ELR (cell line): ENCODE measurements around the gene SLC25A48.
"Not testable (repeated sequence)": the region's sequence is repeated elsewhere in the genome, so short reads cannot be mapped to it uniquely, and the experiment has no call there.

Experiments
- DNase-seq: peaks from one replicate; pipeline ENCODE4 v3.0.0-alpha.2; 2015; ENCODE audit warnings: low read depth

Gene SLC25A48

DNA sequence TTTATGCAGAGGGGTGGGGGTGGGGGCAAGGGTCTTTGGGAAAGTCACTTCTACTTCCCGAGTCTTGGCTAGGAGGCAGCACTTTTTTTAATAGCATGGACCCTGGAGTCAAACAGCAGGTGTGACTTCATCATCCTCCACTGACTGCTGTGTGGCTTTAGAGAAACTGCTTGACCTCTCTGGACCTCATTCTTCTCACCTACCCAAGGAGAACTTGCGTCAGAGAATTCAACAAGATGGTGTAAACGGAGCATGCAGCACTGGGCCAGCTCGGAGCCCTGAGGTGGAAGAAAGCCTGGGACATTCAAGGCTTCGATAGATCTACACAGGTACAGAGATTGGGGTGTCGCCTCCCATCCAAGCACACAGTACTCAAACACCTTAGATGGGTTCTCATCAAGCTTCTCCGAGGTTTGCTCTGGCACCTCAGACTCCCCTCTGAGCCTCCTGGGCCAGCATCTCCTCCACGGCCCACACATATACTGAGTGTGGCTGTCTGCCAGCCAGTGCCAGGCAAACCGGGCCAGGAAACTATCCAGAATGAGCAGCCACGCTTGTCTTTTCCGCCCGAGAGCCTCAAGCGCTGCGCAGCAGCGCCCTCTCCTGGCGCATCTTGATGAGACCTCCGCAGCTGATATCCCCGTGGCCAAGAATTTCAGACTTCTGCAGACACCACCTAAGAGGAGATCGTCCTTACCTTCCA, 4.6 kb upstream of the SLC25A48 start:
- peak; percentile 69 for DNase-seq

DNA sequence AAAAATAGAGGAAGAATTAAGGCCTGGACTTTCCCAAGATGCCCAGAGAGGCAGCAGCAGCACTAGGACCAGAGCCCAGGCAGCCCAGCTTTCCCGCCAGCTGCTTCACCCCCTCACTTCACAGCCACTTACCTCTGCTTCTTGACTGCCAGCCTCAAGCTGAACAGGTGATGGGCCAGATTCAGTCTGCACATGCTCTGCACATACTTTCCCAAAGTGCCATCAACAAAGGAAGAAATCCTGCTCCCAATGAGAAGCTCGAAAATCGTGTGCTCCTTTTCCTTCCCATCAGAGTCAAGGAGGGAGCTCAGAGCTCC, 4.1 kb upstream of the SLC25A48 start:
- DNase-seq = no peak

DNA sequence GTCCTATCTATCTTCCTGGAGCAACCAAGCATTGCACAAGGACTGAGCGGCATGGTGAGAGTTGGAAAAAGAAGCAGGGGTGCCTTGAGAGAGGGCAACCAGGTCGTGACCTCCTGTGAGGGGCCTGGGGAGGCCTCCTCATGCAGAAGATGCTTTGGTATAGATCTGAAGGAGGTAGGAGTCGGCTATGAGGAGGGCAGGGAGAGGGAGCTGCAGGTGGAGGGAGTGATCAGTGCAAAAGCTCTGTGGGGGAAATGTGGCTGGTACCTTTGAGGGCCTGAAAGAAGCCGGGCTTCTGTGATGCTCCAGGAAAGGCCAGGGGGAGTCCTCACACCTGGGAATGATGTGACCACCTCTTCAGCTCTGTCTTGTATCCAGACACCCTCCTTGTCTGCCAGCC, 3.6 kb upstream of the SLC25A48 start:
- DNase-seq = no peak

DNA sequence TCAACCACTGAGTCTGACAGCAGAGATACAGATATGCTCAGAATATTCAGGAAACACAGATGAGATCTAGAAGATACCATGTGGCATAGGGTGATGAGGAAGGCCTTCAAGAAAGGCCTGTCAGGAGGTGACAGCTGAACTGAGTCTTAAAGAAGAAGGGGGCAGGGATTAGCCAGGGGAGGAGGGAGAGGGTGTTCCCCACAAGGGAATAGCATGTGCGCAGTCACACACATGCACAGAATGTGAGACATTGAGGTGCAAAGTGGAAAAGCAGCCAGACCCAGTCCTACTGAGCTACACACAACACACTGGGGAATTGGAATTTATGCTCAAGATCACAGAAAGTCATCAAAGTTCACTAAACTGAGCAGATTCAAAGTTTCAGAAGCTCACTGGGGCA, 3.0 kb upstream of the SLC25A48 start:
- no peak for DNase-seq

DNA sequence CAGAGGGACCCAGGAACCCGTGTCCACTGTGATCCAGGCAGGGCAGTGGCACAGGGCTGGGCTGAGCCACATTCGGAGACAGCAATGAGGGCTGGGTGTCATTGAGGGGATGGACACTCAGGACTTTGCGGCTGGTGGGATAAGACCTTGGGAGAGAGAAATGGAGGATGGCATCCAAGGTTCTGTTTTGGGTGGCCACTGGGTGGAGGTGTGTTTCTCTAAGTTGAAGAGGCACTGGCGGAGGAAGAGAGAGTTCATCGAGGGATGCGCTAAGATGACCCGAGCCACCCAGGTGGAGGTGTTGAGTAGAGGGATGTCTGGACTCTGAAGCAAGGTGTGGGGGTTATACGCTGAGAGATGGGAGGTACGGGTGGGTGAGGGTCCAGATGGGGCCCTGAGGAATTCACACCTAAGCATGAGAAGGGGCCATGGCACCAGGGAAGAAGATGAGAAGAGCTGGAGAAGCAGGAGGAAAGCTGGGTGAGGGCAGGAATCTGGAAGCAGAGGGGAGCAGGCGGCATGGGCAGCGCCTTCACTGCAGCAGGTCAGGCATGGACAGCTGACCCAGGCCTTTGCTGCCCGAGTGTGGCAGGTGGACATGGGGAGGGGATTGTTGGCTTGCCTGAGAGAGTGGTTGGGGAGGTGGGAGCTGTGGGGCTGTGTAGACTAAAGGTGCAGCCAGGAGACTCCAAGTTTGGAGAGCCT, 2.5 kb upstream of the SLC25A48 start:
- no peak for DNase-seq

DNA sequence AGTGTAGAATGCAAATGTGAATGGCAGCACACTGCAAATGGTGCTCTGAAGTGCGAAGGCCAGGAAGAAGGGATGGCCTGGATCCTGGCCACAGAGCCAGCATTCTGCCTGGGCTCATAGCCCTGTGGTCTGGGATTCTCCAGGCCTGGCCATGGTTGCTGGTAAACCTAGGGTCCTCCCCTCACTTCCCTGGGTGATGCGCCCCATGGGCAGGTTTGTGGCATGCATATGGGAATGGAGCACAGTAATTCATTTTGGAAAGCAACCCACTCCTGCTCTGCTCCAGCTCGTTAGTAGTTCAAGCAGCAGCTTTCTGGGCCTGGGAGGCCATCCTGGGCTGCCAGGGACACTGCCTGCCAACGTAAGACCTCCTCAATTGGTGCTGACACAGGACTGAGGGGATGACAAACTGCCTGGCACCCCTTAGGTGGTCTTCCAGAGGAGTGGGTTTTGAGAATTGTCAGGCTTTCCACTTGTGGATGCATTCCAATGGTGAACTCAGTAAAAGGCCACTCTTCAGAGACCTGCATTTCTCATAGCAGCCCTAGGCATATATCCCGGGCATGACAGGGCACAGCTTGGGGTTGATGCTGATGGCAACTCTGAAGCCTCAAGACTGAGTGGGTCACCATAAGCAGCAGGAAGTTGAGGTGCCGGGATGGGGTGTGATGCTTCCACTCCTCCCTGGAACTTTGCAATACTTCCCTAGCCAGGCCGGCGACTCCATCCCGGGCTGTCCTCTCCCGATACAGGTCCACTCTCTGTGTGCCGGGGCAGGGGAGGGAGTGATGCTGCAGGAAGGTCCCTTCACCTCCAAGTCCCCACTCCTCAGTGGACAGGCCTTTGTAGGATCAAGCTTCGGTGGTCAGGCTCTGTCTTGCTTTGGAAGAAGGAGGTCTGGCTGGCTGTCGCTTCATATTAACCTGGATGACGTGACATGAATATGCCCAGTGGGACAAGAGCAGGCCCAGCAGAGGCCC, 1.2 kb upstream of the SLC25A48 start:
- no peak for DNase-seq

DNA sequence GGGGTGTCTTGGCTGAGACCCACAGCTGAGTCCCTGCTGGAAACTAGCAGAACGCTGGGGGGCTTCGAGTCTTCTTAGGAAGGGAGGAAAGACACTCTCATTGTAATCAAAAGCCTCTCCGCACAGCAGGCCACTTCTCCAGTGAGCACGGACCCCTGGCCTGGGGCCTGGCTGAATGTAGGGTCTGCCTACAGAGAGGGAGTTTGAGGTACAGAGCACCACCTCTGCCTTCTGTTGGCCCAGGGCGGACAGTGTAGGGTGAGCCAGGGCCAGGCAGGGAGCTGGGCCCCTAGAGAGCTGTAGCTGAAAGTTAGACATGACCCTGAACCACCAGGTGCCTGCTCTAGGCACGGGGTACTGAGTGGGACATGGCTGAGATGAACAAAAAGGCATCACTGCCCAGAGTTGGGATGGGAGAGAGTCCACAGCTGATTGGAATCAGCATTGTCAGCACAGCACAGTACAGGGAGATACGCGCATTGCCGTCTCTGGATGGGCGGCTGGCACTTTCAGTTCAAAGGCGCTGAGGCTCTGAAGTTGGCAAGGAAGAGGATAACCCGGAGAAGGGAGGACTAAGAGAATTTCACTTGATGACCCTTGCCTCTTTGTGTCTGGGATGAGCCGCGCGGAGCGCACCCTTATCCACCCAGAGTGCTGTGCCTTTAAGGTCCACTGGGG, 363 bp upstream of the SLC25A48 start:
- no peak for DNase-seq

DNA sequence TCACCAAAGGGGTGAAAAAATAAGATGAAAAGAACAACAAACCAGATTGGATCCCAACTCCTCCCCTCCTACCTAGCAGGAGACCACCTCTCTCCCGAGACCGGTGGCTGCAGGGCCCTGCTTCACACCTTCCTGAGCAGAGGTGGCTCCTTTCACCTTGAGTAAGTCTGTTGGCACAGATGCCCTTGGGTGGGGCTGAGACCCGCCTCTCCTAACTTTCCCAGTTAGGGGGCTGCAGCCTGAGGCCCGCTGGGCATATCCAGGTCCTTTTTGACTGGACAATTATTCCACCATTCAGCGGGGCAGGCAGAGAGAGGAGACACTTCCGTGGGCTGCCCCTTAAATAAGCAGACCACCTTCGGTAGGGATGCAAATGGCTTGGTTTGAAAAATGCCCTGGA, 1.3 kb downstream of the SLC25A48 start:
- DNase-seq = no peak

DNA sequence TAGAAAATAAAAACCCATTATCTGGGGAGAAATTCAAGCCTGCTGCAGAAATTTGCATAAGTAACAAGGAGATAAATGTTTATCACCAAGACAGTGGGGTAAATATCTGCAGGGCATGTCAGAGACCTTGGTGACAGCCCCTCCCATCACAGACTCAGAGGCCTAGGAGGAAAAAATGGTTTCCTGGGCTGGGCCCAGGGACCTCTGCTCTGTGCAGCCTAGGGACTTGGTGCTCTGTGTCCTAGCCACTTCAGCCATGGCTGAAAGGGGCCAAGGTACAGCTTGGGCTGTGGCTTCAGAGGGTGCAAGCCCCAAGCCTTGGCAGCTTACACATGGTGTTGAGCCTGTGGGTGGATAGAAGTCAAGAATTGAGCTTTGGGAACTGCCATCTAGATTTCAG, 3.9 kb downstream of the SLC25A48 start:
- not testable (repeated sequence) for DNase-seq

DNA sequence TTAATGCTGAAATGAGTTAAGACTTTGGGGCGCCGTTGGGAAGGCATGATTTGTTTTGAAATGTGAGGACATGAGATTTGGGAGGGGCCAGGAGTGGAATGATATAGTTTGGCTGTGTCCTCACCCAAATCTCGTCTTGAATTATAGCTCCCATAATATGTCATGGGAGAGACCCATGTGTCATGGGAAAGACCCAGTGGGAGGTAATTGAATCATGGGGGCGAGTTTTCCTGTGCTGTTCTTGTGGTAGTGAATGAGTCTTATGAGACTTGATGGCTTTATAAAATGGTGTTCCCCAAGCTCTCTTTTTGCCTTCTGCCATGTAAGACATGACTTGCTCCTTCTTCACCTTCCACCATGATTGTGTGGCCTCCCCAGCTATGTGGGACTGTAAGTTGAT, 5.1 kb downstream of the SLC25A48 start:
- DNase-seq = no peak

DNA sequence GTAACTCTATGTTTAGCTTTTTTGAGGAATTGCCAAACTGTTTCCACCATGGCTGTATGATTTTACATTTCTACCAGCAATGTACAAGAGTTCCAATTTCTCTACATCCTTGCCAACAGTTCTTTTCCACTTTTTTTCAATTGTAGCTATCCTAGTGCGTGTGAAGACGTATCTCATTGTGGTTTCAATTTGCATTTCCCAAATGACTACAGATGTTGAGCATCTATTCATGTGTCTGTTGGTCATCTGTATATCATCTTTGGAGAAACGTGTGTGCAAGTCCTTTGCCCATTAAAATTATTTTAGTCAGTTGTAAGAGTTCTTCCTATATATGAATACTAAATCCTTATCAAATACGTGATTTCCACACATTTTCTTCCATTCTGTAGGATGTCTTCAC, 6.5 kb downstream of the SLC25A48 start:
- DNase-seq = no peak

DNA sequence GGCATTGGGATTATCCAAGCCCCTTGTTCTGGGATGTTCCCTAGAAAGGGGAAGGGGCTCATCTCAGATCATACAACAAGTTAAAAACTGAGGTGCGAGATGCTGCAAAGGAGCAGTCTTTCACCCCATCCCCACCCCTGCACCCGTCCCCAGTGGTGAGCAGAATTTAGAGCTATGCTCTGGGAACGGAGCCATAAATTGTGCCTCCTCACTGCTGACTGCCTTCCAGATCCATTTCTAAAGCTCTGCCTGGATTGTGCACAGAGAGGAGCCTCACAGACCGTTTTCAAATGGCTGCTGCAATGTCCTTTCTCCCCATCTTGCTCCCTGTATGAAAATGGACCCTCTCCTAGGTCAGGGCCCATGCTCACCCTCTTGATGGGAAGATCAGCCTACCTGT, 8.3 kb downstream of the SLC25A48 start:
- DNase-seq = no peak

DNA sequence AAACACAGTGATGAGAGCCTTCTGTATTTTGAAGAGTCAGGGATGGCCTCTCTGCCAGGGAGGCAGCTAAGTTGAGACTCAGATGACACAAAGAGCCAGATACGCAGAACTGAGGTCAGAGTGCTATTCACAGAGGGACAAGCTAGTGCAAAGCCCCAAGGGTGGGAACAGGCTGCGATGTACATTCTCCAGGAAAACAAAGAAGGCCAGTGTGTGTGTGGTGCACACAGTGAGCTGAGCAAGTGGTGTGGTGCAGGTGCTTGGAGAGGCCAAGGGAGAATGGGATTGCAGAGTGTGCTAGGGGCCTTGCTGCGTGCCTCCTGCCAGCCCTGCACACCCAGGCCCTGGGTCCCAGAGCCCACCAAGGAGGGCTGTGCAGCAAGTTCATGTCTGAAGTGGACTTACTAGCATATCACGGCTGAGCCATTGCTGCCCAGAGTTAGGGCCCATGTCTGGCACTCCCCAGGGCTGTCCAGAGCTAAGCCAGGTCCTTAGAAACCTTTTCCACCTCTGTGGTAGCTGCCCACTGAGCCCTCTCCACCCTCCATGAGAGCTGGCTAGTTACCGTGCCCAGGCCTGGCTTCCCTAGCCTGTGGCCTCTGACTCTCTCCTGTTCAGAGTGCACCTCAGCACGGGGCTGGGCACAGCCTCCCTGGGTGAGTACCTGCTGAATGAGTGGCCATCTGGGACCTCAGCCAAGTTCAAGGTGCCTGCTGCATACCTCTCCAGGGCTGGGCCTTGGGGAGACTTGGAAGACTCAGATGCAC, 9.3 kb downstream of the SLC25A48 start:
- DNase-seq = no peak

DNA sequence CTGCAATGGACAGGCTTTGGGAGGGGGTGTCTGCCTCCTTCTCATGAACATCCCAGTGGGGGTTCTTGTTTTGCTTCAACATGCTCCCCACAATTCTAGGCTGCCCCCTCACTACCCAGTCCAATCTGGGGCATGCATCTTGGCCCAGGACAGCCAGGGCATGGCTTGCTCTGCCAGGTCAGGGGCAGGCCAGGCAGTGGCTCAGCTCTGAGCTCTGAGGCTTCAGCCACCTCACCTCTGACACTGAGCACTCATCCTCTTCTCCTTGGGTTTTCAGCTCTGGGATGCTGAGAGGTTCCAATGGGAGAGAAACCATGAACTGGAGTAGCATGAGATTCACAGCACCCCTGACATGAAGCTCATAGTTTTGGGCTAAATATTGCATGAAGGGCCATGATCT, 11.8 kb downstream of the SLC25A48 start:
- DNase-seq = no peak

DNA sequence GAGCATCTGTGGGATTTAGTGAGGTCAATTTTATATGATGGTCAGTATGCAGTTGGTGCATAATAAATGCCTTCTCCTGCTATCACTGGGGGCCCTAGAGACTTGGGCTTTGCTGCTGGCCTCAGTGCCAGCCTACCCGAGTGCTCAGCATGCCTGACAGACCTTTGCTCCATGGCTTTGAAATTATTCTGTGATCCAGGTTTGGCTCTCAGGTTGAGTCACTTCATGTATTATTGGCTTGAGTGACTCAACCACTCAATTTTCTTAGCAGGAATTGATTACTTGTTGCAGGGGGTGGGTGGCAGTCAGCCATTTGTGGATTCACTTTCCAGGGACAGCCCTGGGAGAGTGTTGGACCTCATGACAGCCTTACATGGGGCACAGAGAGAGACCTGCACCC, 13.5 kb downstream of the SLC25A48 start:
- DNase-seq = no peak

DNA sequence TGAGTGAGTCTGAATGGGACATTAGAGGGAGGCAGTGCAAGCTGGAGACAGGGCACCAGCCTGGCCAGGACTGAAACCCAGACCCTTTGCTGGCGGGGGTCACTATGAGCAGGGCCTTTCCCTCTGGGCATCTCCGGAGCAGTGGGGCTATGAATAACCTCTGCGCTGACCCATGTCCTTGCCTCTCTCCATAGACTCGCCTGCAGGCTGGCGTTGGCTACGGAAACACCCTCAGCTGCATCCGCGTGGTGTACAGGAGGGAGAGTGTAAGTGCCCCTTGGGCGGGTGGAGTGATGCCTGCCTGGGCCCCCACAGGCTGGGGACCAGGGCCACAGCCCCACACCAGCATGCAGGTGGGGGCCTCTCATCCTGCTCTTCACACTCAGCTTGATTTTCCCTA, 15.8 kb downstream of the SLC25A48 start:
- DNase-seq = no peak

DNA sequence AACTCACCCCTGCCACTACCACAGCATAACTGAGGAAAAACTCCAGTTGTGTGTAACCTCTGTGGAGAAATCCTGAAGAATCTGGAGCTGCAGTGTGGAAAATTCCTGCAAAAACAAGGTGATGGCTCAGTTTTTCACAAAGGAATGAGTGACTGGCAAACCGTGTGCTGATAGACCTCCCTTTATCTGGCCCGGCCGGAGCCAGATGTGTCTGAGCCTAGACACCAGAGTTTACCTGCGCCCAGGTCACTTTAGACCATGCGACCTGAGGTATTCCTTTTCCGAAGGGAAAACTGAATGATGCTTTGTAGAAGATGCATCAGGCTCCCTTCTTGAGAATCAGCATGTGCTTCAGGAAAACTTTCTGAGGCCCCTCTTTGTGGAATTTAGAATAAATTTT, 16.2 kb downstream of the SLC25A48 start:
- DNase-seq = no peak

DNA sequence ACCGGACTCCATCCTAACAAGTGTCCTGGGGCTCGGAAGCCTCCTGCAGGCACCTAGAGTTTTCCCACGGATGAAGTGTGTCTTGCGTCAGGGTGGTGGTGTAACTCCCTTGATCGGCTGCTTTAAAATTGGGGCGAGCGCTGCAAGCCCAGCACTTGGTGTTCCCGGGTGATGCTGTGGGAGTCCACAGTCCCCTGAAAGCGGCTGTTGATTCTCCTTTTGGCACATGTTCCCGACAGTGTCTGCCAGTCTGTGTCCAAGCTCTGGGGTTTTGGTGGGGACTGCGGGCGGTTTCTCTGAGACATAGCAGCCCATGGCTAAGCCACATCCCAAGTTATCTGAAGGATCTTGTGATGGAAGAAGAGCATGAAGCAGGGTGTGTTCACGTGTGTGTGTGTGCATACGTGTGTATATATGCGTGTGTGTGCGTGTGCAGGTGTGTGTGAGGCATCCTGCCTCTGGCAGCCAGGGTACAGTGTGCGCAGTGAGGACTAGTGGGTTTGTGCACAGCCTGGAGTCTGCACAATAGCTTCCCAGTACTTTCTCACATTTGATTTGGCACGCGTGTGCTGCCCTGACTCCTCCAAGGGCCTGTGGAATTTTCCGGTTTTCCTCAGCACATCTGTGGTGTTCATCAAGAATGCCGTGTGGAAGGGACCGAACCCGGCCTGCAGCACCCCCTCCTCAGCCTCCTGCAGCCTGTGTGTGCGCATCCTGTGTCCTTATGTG, 16.9 kb downstream of the SLC25A48 start:
- no peak for DNase-seq

DNA sequence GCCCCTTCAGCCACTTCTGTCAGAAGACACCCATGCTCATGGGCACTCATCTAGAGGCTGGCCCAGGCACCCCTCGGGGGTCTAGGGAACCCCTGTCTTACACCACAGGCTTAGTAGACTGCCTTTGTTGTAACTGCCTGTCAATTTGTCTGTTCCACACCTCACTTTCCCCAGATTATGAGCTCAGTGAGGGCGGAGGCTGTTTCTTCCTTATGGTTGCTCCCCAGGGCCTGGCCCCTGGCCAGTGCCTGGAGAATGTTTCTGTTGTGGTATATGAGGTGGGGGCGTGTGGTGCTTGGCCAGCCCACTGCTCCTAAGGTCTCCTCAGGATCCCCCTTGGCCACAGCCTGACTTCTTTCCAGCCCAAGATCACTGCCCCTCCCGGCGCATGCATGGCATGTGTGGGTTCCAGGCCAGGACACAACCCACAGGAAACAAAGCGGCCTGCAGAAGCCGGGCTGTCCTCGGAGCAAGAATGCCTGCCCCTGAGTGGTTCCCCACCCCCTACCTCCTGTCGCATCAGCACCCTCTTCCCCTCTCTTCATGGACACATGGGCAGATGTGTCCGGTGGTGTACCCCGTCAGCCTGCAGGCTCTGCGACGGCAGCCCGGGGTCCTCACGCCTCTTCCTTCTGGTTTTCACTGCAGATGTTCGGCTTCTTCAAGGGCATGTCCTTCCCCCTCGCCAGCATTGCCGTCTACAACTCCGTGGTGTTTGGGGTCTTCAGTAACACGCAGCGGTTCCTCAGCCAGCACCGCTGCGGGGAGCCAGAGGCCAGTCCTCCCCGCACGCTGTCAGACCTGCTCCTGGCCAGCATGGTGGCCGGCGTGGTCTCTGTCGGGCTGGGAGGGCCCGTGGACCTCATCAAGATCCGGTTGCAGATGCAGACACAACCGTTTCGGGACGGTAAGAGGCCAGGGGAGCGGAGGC, 17.7 kb downstream of the SLC25A48 start:
- no peak for DNase-seq
